ENCODE measurements around the gene CCSER1.

DNA sequence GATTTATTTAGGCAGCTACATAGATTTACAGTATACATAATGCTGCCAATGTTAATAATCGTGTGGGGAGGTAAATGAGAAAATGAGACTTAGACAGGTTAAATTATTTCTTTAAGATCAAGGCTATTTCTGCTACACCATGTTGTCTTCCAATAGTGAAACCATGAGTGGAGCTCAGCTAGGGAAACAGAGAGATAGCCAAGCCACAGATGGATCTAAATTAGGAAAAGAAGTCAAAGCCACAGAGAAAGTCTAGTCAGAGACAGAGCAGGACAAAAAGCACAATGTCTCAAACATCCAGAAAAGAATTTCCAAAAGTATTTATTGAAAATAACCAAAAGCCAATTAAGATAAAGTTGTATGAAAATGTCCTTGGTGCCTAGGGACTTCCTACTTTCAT, 1309.4 kb downstream of the CCSER1 start:
- TF ChIP-seq CTCF (IDR thresholded peaks at IDR 0.05; ENCODE audit: insufficient read depth, low read length, poor library complexity, severe bottlenecking) (no peak), EZH2phosphoT487 (conservative IDR thresholded peaks at IDR 0.05; ENCODE audit: low read length) (no peak)

Data from SU-DHL-6 (cell line).